ENCODE measurements around the gene TMEM147.

The TMEM147 gene

DNA sequence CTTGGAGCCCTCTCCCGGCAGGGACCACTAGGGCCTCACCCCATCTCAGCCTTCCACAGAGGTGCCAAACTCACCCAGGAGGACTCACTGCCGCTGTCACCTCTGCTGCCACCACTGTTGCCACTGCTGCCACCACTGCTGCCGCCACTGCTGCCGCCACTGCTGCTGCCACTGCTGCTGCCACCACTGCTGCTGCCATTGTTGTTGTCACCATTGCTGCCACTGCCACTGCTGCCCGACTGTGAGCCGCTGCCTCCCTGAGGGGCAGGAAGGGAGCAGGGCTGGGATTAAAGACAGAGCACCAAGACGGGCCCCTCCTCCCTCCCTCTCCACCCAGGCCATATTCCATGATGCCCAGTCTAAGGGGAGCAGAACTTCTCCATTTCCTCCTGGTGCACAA is 34.1 kb upstream of the TMEM147 start:
- no peak overlapping the region for H3K4me3 Mint-ChIP-seq
- H3K4me1 Mint-ChIP-seq: peaks cover 11 to 21% of the 10 kb centered on the region in 2 donors
- no peaks in the 10 kb centered on the region for H3K9me3 Mint-ChIP-seq
- H3K36me3 Mint-ChIP-seq: no peaks in the 10 kb centered on the region
- H3K27ac Mint-ChIP-seq: no peak overlapping the region
- H3K27me3 Mint-ChIP-seq: peaks cover 70 to 82% of the 10 kb centered on the region in 2 donors
- ATAC-seq (replicated peaks) (no peak), DNase-seq (no peak)

DNA sequence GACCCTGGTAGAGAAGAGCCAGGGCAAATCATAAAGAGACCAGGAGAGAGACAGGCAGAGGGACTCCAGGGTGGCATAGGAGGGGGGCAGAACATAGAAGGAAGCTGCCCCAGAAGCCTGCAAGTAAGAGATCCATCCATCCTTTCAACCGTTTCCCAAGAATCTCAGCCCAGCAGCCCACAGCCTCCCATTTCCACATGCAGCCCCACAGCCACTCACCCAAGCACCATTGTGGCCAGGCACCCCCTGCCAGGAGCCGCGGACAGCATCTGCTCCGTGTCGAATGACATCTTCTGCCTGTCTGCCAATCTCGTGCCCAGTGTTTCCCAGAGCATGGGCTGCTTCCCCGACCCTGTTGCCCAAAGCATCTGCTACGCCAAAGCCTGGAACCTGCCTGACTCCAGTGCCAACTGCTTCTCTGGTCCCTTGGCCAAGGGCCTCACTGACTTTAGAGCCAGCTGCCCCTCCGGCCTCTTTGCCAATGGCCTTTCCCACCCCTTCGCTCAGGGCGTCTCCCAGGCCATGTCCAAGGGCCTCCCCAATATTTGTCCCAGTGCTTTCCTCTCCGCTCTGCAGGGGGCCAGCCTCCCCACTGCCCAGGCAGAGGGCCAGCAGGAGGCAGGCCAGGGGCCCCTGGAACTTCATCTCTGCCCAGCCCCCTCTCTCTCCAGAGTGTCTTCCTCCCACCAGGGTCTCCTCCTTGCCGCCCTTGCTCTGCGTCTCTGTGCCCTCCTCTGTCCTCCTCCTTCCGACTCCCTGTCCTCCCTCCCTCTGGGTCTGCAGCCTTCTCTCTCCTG is 32.4 kb upstream of the TMEM147 start:
- ATAC-seq (replicated peaks) (no peak), DNase-seq (no peak)
- Mint-ChIP-seq H3K27ac (no peak overlapping the region), H3K27me3 (peaks cover 67 to 79% of the 10 kb centered on the region in 2 donors), H3K9me3 (no peaks in the 10 kb centered on the region), H3K4me3 (no peak overlapping the region), H3K36me3 (no peaks in the 10 kb centered on the region), H3K4me1 (peaks cover 11 to 21% of the 10 kb centered on the region in 2 donors)

DNA sequence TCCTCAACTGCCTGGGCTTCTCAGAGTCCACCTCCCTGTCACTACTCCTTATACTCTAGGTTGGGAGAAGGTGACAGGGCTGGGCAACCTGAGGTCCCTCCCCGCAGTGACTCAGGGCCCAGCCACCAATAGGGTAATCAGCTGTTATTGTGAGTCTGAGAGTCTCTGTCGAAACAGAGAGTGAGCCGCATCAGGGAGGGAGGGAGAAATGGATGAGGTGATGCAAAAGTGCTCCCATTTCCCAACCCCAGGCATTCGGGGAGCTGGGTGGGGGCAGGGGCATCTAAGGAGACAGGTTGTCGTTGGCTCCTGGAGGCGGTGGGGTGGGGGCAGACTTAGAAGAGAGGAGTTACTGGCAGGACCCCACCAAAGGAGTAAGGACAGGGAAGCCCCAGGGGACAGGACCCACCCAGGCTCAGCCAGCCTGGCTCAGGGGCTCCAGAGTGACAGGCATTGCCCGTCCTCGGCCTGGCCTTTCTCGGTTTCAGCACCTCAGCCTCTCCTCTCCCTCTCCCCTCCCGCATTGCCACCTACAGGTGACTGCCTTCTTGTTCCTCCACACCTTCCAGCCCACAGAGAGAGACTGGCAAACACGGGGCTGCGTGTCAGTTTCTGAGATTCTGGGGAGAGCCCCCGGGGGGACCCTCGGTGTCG is 31.7 kb upstream of the TMEM147 start, which contains the start of gene DMKN:
Gene DMKN, minus strand, starts transcription at position 22 of the 654 bp plus-strand sequence. CDS start 174 bp downstream, outside the sequence.
- peaks cover 67 to 78% of the 10 kb centered on the region in 2 donors for H3K27me3 Mint-ChIP-seq
- no peak within 1 kb of the TSS for H3K27ac Mint-ChIP-seq
- peaks cover 11 to 21% of the 10 kb centered on the region in 2 donors for H3K4me1 Mint-ChIP-seq
- H3K9me3 Mint-ChIP-seq: no peaks in the 10 kb centered on the region
- H3K36me3 Mint-ChIP-seq: no peaks in the 10 kb centered on the region
- DNase-seq: no peak
- no peak for ATAC-seq (replicated peaks)
- no peak within 1 kb of the TSS for H3K4me3 Mint-ChIP-seq

DNA sequence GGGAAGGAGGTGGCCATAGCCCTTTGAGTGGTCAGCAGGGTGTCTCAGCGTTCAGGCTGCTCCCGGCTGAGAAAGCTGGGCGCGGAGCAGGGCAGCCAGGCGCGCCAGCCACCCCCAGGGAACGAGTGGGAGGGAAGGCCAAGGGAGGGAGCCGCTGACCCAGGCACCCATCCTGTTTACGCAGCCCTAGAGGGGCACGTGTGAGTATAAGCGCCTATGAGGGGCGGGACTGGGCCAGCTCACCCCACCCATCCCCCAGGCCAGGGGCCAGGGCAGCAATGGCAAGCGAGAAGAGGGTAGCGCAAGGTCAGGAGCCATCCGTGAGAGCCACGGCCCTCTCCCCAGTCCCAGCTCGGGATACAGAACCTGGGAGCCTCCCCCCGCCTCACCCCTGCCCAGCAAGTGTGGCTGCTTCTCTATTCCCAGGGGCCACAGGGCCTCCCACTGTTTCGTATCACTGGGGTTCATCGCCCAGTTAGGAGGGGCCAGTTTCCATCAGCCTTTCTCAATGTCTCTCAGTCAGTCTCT is 31.1 kb upstream of the TMEM147 start:
- Mint-ChIP-seq H3K4me1 (peaks cover 9 to 18% of the 10 kb centered on the region in 2 donors), H3K4me3 (no peak overlapping the region), H3K27ac (no peak overlapping the region), H3K36me3 (no peaks in the 10 kb centered on the region), H3K9me3 (no peaks in the 10 kb centered on the region), H3K27me3 (peaks cover 70 to 76% of the 10 kb centered on the region in 2 donors)
- ATAC-seq (replicated peaks): no peak
- no peak for DNase-seq

DNA sequence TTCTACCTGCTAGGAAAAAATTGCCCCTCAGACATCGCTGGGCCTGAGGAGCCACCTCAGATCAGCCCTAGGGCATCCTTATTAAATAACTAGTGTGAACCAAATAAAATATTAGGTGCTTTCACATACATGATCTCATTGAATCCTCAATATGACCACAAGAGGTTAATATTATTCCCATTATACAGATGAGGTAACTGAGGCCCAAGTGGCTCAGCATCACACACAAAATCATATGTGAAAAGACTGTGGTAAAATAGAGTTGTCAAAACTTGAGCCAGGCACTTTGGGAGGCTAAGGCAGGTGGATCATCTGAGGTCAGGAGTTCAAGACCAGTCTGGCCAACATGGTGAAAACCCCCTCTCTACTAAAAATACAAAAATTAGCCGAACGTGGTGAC is 29.1 kb upstream of the TMEM147 start:
- H3K27me3 Mint-ChIP-seq: peaks cover 54 to 61% of the 10 kb centered on the region in 2 donors
- H3K4me1 Mint-ChIP-seq: peaks cover 2 to 5% of the 10 kb centered on the region in 2 donors
- H3K9me3 Mint-ChIP-seq: no peaks in the 10 kb centered on the region
- ATAC-seq (replicated peaks) (no peak), DNase-seq (no peak)
- H3K4me3 Mint-ChIP-seq: no peak overlapping the region
- no peaks in the 10 kb centered on the region for H3K36me3 Mint-ChIP-seq
- H3K27ac Mint-ChIP-seq: no peak overlapping the region

DNA sequence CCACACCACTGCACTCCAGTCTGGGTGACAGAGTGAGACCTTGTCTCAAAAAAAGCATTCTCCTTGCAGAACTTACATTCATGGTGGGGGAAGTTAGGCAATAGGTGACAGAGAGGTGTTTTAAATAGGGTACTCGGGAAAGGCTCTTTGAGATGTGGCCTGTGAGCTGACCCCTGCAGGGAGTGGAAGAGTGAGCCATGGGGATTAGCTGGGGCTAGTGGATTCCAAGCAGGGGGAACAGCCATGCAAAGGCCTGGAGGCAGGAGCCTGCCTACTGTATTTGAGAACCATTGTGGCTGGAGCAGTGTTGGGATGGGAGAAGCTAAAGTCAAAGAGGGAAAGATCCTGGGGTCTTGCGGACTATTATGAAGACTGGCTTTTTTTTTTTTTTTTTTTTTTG is 28.1 kb upstream of the TMEM147 start:
- ATAC-seq (replicated peaks) (no peak), DNase-seq (no peak)
- Mint-ChIP-seq H3K27ac (no peak overlapping the region), H3K36me3 (no peaks in the 10 kb centered on the region), H3K27me3 (peaks cover 45 to 51% of the 10 kb centered on the region in 2 donors), H3K4me1 (peaks cover 0 to 5% of the 10 kb centered on the region in 2 donors), H3K4me3 (no peak overlapping the region), H3K9me3 (no peaks in the 10 kb centered on the region)

DNA sequence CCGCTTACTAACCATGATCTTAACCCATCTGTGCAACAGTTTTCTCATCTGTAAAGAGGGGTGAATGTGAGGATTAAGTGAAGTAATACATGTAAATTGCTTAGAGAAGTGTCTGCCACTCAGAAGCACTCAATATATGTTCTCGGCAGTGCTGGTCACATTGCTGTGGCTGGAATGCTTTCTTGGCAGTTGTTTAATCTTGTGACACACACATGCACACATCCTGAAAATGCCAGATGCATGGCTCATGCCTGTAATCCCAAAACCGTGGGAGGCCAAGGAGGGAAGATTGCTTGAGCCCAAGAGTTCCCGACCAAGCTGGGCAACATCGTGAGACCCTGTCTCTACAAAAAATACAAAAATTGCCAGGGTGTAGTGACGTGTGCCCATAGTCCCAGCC is 27.1 kb upstream of the TMEM147 start:
- peaks cover 40 to 41% of the 10 kb centered on the region in 2 donors for H3K27me3 Mint-ChIP-seq
- DNase-seq (no peak), ATAC-seq (replicated peaks) (no peak)
- no peaks in the 10 kb centered on the region for H3K9me3 Mint-ChIP-seq
- H3K4me1 Mint-ChIP-seq: peaks cover 0 to 5% of the 10 kb centered on the region in 2 donors
- no peak overlapping the region for H3K4me3 Mint-ChIP-seq
- no peaks in the 10 kb centered on the region for H3K36me3 Mint-ChIP-seq
- H3K27ac Mint-ChIP-seq: no peak overlapping the region

DNA sequence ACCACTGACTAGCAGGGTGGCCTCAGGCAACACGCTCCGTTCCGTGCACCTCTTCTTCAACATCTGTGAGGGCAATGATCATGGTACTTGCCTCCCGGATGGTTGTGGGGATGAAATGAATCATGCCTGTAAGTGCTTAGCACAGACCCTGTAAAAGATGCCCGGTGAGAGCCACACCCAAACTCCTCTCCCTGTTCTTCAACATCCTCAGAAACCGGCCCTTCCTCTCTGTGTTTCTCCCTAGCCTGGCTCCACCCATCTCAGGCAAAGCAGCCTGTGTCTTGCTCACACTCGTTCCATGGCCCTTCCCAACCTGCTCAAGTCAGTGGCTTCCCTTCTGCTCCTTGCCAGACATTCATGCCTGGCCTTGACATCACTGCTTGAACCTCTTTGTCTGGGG is 26.1 kb upstream of the TMEM147 start:
- H3K9me3 Mint-ChIP-seq: no peaks in the 10 kb centered on the region
- ATAC-seq (replicated peaks): no peak
- H3K36me3 Mint-ChIP-seq: no peaks in the 10 kb centered on the region
- no peak overlapping the region for H3K4me3 Mint-ChIP-seq
- H3K27me3 Mint-ChIP-seq: peaks cover 31 to 38% of the 10 kb centered on the region in 2 donors
- no peak overlapping the region for H3K27ac Mint-ChIP-seq
- no peak for DNase-seq
- H3K4me1 Mint-ChIP-seq: peaks cover 0 to under 1% of the 10 kb centered on the region in 2 donors

DNA sequence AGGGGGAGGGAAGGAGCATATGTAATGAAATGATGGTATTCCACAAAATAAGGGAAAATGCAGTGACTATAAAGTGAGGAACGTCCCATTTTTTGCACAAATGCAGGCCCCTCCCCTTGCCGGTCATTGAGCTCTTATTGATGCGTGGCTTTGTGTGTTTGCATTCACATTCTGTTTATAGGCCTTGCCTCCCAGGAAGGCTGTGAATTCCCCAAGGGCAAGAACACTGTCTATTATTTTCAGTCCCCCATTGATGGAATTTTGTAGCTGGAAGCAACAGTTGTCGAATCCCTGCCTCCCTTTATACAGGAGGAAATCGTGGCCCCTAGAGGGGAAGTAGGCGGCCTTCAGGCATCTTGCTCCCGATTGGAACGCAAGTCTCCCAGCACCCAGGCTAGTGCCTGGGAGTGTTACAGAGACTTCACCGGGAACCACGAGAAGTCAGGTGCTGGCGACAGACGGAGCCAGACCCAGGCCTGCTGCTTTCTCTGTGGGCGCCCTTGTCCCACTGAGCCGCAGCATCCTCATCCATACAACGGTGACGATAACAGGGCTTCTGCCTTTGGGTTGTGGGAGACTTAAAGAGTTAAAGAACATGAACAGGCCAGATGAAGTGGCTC is 24.2 kb upstream of the TMEM147 start:
- Mint-ChIP-seq H3K27ac (no peak overlapping the region), H3K4me3 (no peak overlapping the region), H3K36me3 (no peaks in the 10 kb centered on the region), H3K9me3 (no peaks in the 10 kb centered on the region), H3K27me3 (peaks cover 25 to 39% of the 10 kb centered on the region in 2 donors), H3K4me1 (no peaks in the 10 kb centered on the region)
- DNase-seq (no peak), ATAC-seq (replicated peaks) (no peak)

DNA sequence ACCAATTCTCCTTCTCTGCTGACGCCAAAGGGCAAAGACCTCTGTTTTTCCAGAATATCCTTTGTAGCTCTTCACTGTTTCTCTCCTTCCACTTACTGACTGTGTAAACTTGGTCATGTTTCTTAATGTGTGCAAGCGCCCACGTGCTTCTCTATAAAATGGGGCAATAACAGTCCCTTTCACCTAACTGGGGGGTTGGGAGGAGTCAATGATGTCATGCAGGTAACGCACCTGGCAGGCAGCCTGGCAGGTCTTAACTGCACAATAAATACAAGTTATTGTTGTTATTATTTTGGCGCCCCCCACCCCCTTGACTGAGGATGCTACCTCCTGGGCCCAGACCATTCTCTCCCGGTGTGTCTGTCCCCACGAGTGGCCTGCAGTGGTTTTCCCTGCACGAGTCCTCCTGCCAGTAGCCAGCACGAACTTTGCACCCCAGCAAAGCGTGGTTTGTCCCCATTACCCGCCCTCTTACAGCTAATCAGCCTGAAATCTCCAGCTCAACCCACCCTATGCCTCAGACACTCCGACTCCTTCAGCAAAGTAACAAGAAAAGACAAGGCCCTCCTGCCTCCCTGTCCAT is 22.6 kb upstream of the TMEM147 start:
- Mint-ChIP-seq H3K4me1 (no peaks in the 10 kb centered on the region), H3K4me3 (no peak overlapping the region), H3K9me3 (no peaks in the 10 kb centered on the region), H3K36me3 (peaks cover 0 to 1% of the 10 kb centered on the region in 2 donors), H3K27me3 (peaks cover 28 to 43% of the 10 kb centered on the region in 2 donors), H3K27ac (no peak overlapping the region)
- ATAC-seq (replicated peaks) (no peak), DNase-seq (no peak)

DNA sequence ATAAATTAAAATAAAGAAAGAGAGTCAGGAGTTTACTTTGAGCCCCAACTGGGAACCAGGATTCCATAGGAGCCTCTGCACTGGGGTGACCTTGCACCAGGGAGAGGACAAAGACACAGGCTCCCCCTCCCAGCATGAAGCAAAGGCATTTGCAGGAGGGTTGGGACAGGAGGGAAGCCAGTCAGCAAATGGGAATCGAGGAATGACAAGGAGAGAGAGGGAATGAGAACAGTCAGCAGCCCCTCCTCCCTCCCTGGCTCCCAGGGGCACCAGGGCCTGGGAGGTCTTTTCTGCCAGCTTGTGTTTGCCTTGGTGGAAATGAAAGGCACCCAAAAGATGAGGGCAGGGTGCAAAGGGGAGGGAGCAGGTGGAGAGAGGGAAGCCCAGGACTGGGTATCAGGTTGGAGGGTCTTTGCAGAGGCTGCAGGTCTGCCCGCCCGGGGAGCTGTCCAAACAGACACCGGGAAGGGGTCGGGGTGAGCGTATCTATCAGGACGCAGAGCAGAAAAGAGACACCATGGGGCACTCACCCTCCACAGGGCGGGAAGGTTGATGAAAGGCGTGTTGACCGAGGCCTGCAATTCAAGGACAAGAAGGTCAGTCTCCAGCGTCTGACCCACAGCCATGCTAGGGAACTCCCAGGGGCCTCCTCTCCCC is 21.1 kb upstream of the TMEM147 start:
- H3K27ac Mint-ChIP-seq: no peak overlapping the region
- no peaks in the 10 kb centered on the region for H3K4me1 Mint-ChIP-seq
- H3K36me3 Mint-ChIP-seq: peaks cover 0 to 3% of the 10 kb centered on the region in 2 donors
- no peak overlapping the region for H3K4me3 Mint-ChIP-seq
- H3K9me3 Mint-ChIP-seq: no peaks in the 10 kb centered on the region
- peaks cover 39 to 49% of the 10 kb centered on the region in 2 donors for H3K27me3 Mint-ChIP-seq
- DNase-seq: no peak
- ATAC-seq (replicated peaks): no peak

DNA sequence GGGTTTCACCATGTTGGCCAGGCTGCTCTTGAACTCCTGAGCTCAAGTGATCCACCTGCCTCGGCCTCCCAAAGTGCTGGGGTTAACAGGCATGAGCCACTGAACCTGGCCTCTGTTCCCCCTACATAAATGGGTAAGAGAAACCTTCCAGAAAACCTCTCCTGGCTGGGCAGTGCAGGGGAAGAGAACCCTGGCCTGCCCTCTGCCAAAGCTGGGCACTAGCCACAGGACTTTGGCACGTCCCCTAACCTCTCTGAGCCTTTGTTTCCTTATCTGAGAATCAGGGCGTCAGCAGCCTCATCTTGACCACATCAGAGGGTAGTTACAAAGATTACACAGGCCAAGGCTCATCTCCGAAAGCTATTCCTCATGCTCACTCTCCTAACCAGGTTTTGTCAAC is 19.6 kb upstream of the TMEM147 start:
- Mint-ChIP-seq H3K27me3 (peaks cover 45 to 58% of the 10 kb centered on the region in 2 donors), H3K36me3 (peaks cover 0 to 3% of the 10 kb centered on the region in 2 donors), H3K9me3 (no peaks in the 10 kb centered on the region), H3K4me3 (no peak overlapping the region), H3K4me1 (no peaks in the 10 kb centered on the region), H3K27ac (no peak overlapping the region)
- no peak for ATAC-seq (replicated peaks)
- no peak for DNase-seq

DNA sequence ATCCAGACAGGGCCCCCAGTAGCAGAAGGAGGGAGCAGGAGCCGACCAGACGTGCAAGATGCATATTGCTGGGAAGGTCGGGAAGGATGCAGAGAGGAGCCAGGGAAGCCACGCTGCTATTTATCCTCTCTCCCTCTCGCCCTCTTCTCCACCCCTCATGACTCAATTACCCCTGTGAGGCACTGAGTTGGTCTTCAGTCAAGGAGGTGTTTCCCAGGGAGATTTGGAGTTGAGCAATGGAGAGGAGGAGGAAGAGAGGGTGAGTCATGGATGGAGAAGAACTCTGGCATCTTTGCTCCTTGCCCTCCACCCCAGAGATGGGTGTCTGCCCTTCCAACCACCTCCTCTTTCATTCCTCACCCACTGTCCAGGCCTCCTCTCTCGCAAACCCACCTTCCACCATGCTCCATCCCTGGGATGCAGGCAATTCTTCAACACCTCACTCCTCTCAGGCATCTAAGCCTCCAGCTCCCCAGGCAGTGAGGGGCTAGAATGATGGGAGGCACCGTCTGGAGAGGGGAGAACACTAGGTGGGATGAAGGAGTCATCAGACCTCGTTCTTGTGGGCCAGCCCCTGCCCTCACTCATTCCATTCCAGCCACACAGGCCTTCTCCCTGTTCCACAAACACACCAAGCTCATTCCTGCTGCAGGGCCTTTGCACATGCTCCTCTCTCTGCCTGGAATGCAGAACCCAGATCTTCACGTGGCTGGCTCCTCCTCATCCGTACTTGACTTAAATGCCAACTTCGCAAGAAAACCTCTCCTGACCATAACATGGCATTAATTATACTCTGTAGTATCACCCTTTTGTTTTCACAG is 17.0 kb upstream of the TMEM147 start, which contains the start of gene SBSN:
Gene SBSN, minus strand, starts transcription at position 94 of the 821 bp plus-strand sequence. Its CDS starts 30 bp downstream, at position 64.
- H3K36me3 Mint-ChIP-seq: peaks cover 3 to 6% of the 10 kb centered on the region in 2 donors
- no peaks in the 10 kb centered on the region for H3K9me3 Mint-ChIP-seq
- peaks cover under 1 to 3% of the 10 kb centered on the region in 2 donors for H3K4me1 Mint-ChIP-seq
- no peak within 1 kb of the TSS for H3K27ac Mint-ChIP-seq
- DNase-seq: no peak
- H3K27me3 Mint-ChIP-seq: peaks cover 59 to 78% of the 10 kb centered on the region in 2 donors
- no peak for ATAC-seq (replicated peaks)
- no peak within 1 kb of the TSS for H3K4me3 Mint-ChIP-seq
